ENCODE measurements around the gene CCN2.
"Not testable (repeated sequence)": the region's sequence is repeated elsewhere in the genome, so short reads cannot be mapped to it uniquely, and the experiment has no call there.

CCN2 gene

GRCh38 chr6:131910956-131911355 is 40.2 kb downstream of the CCN2 start:
- H3K4me1 Mint-ChIP-seq = peaks cover 6% of the 10 kb centered on the region
- peaks cover 28% of the 10 kb centered on the region for H3K27me3 Mint-ChIP-seq
- H3K9me3 Mint-ChIP-seq = no peaks in the 10 kb centered on the region
- H3K36me3 Mint-ChIP-seq = no peaks in the 10 kb centered on the region
- H3K4me3 Mint-ChIP-seq = no peak overlapping the region
- H3K27ac Mint-ChIP-seq = no peak overlapping the region

GRCh38 chr6:131910219-131910589 is 41.0 kb downstream of the CCN2 start:
- H3K4me1 Mint-ChIP-seq = peaks cover 6% of the 10 kb centered on the region
- no peak overlapping the region for H3K27ac Mint-ChIP-seq
- peaks cover 23% of the 10 kb centered on the region for H3K27me3 Mint-ChIP-seq
- H3K36me3 Mint-ChIP-seq = no peaks in the 10 kb centered on the region
- no peak overlapping the region for H3K4me3 Mint-ChIP-seq
- H3K9me3 Mint-ChIP-seq = no peaks in the 10 kb centered on the region

GRCh38 chr6:131909408-131910218 is 41.6 kb downstream of the CCN2 start:
- Mint-ChIP-seq H3K36me3 (no peaks in the 10 kb centered on the region), H3K9me3 (no peaks in the 10 kb centered on the region), H3K27ac (peak overlapping the region; percentile 38), H3K4me1 (peaks cover 6% of the 10 kb centered on the region), H3K27me3 (peaks cover 18% of the 10 kb centered on the region), H3K4me3 (no peak overlapping the region)

GRCh38 chr6:131908787-131909186 is 42.4 kb downstream of the CCN2 start:
- peaks cover 17% of the 10 kb centered on the region for H3K27me3 Mint-ChIP-seq
- not testable (repeated sequence) for H3K4me1 Mint-ChIP-seq, H3K36me3 Mint-ChIP-seq, H3K4me3 Mint-ChIP-seq, H3K27ac Mint-ChIP-seq, H3K9me3 Mint-ChIP-seq

- not testable (repeated sequence) for H3K9me3 Mint-ChIP-seq, H3K27ac Mint-ChIP-seq, H3K36me3 Mint-ChIP-seq, H3K27me3 Mint-ChIP-seq, H3K4me3 Mint-ChIP-seq, H3K4me1 Mint-ChIP-seq
These were observed 47.4 kb downstream of the CCN2 start for GRCh38 chr6:131903734-131904133.

- not testable (repeated sequence) for H3K4me3 Mint-ChIP-seq, H3K27ac Mint-ChIP-seq, H3K9me3 Mint-ChIP-seq, H3K4me1 Mint-ChIP-seq, H3K36me3 Mint-ChIP-seq
- peaks cover 16% of the 10 kb centered on the region for H3K27me3 Mint-ChIP-seq
These were observed 49.8 kb downstream of the CCN2 start for GRCh38 chr6:131901326-131901873.

- Mint-ChIP-seq H3K4me3 (no peak overlapping the region), H3K27ac (no peak overlapping the region), H3K36me3 (no peaks in the 10 kb centered on the region), H3K9me3 (no peaks in the 10 kb centered on the region), H3K4me1 (no peaks in the 10 kb centered on the region), H3K27me3 (peaks cover 17% of the 10 kb centered on the region)
These were observed 50.9 kb downstream of the CCN2 start for GRCh38 chr6:131900231-131900630.

- Mint-ChIP-seq H3K4me3 (no peak overlapping the region), H3K9me3 (no peaks in the 10 kb centered on the region), H3K27me3 (peaks cover 19% of the 10 kb centered on the region), H3K4me1 (no peaks in the 10 kb centered on the region), H3K36me3 (no peaks in the 10 kb centered on the region), H3K27ac (no peak overlapping the region)
These were observed 52.5 kb downstream of the CCN2 start for GRCh38 chr6:131898718-131899117.

Data from activated naive CD4-positive, alpha-beta T cell treated with anti-CD3 and anti-CD28 coated beads, Interleukin-2, amount 50 U/mL, for 24 hours (primary cell).